Activated B cell treated with CpG ODN at 0.5 μM for 24 hours (primary cell): ENCODE results near the gene GJA4. TPM values are rescaled to one million over a fixed set of nuclear protein-coding genes. Genes with fewer than 3 reads are reported as not detected.

ENCODE experiments used
- ATAC-seq: fragments of 200-7000 bp; cut with Tn5 transposase; one replicate; pipeline ENCODE4 v1.10.0; 2021; ENCODE audit warnings: low read depth, mild to moderate bottlenecking, moderate library complexity
- CTCF ChIA-PET: fragments of 350-600 bp; sonication (Branson Sonifier 250); formaldehyde crosslinking; loops from one replicate; lab custom pipeline; 2021; ENCODE audit warnings: antibody characterized with exemption; lab: Charles Lee
- POLR2A ChIA-PET: fragments of 350-600 bp; sonication (Branson Sonifier 250); formaldehyde crosslinking; loops from one replicate; lab custom pipeline; 2021; ENCODE audit warnings: antibody characterized with exemption; lab: Charles Lee
- DNase-seq: peaks from one replicate; pipeline ENCODE4 v3.0.0; 2022
- H3K27ac Mint-ChIP-seq: one replicate; pipeline ENCODE4 v1.8.0; 2020; ENCODE audit warnings: mixed read lengths
- H3K27me3 Mint-ChIP-seq: one replicate; pipeline ENCODE4 v1.8.0; 2021; ENCODE audit warnings: mixed read lengths
- H3K36me3 Mint-ChIP-seq: one replicate; pipeline ENCODE4 v1.8.0; 2021; ENCODE audit warnings: low read depth, mixed read lengths
- H3K4me1 Mint-ChIP-seq: one replicate; pipeline ENCODE4 v1.8.0; 2021; ENCODE audit warnings: mixed read lengths
- H3K4me3 Mint-ChIP-seq: one replicate; pipeline ENCODE4 v1.8.0; 2020; ENCODE audit warnings: mild to moderate bottlenecking, mixed read lengths
- H3K9me3 Mint-ChIP-seq: one replicate; pipeline ENCODE4 v1.8.0; 2020; ENCODE audit warnings: mixed read lengths
- CTCF ChIP-seq: fragments of 200-600 bp; IDR thresholded peaks from one replicate; pipeline ENCODE4 v1.8.0; 2022; ENCODE audit warnings: antibody characterized with exemption, mild to moderate bottlenecking
- intact Hi-C: fragments of 100-400 bp; cut with micrococcal nuclease; formaldehyde crosslinking; loops from one replicate; pipeline ENCODE4 v1.15.1; 2024
- total RNA-seq: library from RNA; stranded (reverse); gene quantifications from 2 replicates; pipeline ENCODE4 v1.2.3, GENCODE V29; 2022

GJA4 gene
- total RNA-seq, 1 donor from 2014 or later = not detected

GRCh38 chr1:34843392-34844251 is 50.8 kb downstream of the GJA4 start:
- ChIA-PET CTCF (no interaction called here), POLR2A (no interaction called here)
- DNase-seq (no peak), ATAC-seq (no peak)
- Mint-ChIP-seq H3K9me3 (no peaks in the 10 kb centered on the region), H3K27me3 (no peaks in the 10 kb centered on the region), H3K4me3 (no peak overlapping the region), H3K4me1 (no peaks in the 10 kb centered on the region), H3K36me3 (peaks cover 15% of the 10 kb centered on the region), H3K27ac (no peak overlapping the region)
- TF ChIP-seq CTCF = no peak
- intact Hi-C loops = no loop called here

- CTCF ChIA-PET = no interaction called here
- ATAC-seq (no peak), DNase-seq (no peak)
- H3K4me3 Mint-ChIP-seq = no peak overlapping the region
- POLR2A ChIA-PET = no interaction called here
- H3K9me3 Mint-ChIP-seq = no peaks in the 10 kb centered on the region
- H3K27me3 Mint-ChIP-seq = no peaks in the 10 kb centered on the region
- no peaks in the 10 kb centered on the region for H3K4me1 Mint-ChIP-seq
- intact Hi-C loops = no loop called here
- no peak for TF ChIP-seq CTCF
- H3K27ac Mint-ChIP-seq = no peak overlapping the region
- peaks cover 18% of the 10 kb centered on the region for H3K36me3 Mint-ChIP-seq
Observed at GRCh38 chr1:34844252-34844634, 51.4 kb downstream of the GJA4 start.

Other genes with a start within 250 kb of the GJA4 start
- not detected in 2 replicates for gene GJB5, start 38.0 kb upstream of the GJA4 start, total RNA-seq
- gene GJB4, start 33.3 kb upstream of the GJA4 start, total RNA-seq = not detected in 2 replicates
- gene GJB3, start 11.8 kb upstream of the GJA4 start, total RNA-seq = not detected in 2 replicates
- gene SMIM12, start 66.8 kb downstream of the GJA4 start, total RNA-seq = 45.9 and 46.3 TPM in 2 replicates
- 3.9 and 6.0 TPM in 2 replicates for gene DLGAP3, start 136.7 kb downstream of the GJA4 start, total RNA-seq
- gene TMEM35B, start 192.3 kb downstream of the GJA4 start, total RNA-seq = 16.7 and 20.0 TPM in 2 replicates
- 34.7 and 41.6 TPM in 2 replicates for gene ZMYM6, start 238.9 kb downstream of the GJA4 start, total RNA-seq